GM20000 (cell line): ENCODE data around the gene WNK2.

Source experiments
- DNase-seq: peaks from one replicate; pipeline ENCODE4 v3.0.0; 2012; ENCODE audit warnings: low spot score
- TF ChIP-seq, protein P1 (sequence below): IDR thresholded peaks from 2 replicates; pipeline ENCODE4 v1.5.1; 2012; ENCODE audit warnings: mild to moderate bottlenecking, control low read depth; ENCODE audit errors: extremely low read depth, missing control alignments

The WNK2 gene

GRCh38 chr9:93209097-93209496 is 25.2 kb downstream of the WNK2 start:
- no peak for DNase-seq
- TF ChIP-seq, protein P1, sequence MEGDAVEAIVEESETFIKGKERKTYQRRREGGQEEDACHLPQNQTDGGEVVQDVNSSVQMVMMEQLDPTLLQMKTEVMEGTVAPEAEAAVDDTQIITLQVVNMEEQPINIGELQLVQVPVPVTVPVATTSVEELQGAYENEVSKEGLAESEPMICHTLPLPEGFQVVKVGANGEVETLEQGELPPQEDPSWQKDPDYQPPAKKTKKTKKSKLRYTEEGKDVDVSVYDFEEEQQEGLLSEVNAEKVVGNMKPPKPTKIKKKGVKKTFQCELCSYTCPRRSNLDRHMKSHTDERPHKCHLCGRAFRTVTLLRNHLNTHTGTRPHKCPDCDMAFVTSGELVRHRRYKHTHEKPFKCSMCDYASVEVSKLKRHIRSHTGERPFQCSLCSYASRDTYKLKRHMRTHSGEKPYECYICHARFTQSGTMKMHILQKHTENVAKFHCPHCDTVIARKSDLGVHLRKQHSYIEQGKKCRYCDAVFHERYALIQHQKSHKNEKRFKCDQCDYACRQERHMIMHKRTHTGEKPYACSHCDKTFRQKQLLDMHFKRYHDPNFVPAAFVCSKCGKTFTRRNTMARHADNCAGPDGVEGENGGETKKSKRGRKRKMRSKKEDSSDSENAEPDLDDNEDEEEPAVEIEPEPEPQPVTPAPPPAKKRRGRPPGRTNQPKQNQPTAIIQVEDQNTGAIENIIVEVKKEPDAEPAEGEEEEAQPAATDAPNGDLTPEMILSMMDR = no peak

DNA sequence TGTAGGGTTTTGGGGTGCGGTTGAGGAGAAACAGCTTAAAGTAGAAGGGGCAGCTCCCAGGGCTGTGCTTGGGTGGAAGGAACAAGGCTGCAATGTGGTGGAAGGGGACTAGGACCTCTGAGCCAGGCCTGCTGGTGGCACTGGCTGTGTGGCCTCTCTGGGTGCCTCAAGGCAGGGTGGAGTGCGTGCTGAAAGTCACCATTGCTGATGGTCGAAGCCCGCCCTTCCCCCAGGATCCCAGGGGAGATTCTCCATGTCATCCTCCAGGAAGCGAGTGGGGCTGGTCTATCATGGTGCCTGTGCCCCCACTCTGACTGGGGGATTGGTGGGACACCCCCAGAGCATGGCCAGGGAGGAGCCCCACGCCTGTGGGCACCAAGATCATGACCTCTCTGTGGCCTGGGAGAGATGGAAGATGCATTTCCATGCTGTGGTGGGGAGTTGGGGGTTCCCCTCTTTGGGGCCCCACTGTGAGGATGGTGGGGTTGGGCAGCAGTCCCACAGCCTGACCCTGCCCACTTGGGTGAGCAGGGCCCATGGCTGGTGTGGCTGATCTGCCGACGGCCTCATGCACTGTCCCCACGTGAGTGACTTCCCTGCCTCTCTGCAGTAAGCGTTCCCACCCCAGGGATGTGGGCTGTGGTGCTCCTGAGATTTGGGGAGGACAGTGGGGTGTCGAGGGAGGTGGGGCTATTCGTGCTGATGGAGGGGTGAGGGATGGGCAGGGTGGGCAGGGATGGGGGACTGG is 25.8 kb downstream of the WNK2 start:
- no peak for DNase-seq
- TF ChIP-seq, protein P1 = no peak

- DNase-seq = no peak
- TF ChIP-seq, protein P1 = no peak
These were observed 26.5 kb downstream of the WNK2 start for GRCh38 chr9:93210324-93210973.

DNA sequence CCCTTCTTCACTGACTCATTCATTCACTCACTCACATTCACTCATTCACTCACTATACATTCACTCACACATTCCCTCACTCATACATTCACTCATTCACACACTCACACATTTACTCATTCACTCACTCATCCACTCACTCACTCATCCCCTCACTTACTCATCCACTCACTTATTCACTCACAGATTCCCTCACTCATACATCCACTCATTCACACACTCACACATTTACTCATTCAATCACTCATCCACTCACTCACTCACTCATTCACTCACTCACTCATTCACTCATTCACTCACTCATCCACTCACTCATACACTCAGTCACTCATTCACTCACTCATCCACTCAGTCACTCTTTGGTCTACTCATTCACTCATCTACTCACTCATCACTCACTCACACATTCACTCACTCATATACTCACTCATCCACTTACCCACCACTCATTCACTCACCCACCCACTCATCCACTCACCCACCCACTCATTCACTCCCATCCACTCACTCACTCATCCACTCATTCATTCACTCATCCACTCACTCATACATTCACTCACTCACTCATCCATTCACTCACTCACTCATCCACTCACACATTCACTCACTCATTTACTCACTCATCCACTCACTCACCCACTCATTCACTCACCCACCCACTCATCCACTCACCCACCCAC is 27.2 kb downstream of the WNK2 start:
- TF ChIP-seq, protein P1 = no peak
- no peak for DNase-seq

GRCh38 chr9:93211654-93212001 is 27.7 kb downstream of the WNK2 start:
- DNase-seq = no peak
- TF ChIP-seq, protein P1 = no peak

GRCh38 chr9:93212409-93212808 is 28.5 kb downstream of the WNK2 start:
- TF ChIP-seq, protein P1 = no peak
- DNase-seq = no peak

GRCh38 chr9:93216073-93216365 is 32.1 kb downstream of the WNK2 start:
- DNase-seq = no peak
- TF ChIP-seq, protein P1 = no peak
